ENCODE measurements around the gene NRIP2. TPM values are rescaled to one million over a fixed set of nuclear protein-coding genes. Genes with fewer than 3 reads are reported as not detected.

NRIP2 gene
- total RNA-seq, 4 donors from 2014 or later: 6.6 to 33.1 (median 28.8) TPM

- TF ChIP-seq EP300 (IDR thresholded peaks at IDR 0.05) (peak in 1 of 2 donors; percentile 64), POLR2A (IDR thresholded peaks at IDR 0.05) (peak; percentile 20 to 43), CTCF (IDR thresholded peaks at IDR 0.05) (no peak)
- Histone ChIP-seq H3K4me3 (peak overlapping the region; percentile 29 to 49 (median 36)), H3K27ac (peak overlapping the region; percentile 69 to 87 (median 80)), H3K9me3 (no peaks in the 10 kb centered on the region), H3K27me3 (no peaks in the 10 kb centered on the region), H3K4me1 (peaks cover 0 to 43% (median 11%) of the 10 kb centered on the region in 4 donors), H3K36me3 (peaks cover 0 to 35% (median 0%) of the 10 kb centered on the region in 3 donors)
- no peak for DNase-seq (ENCODE audit: low spot score in 2 of 2)
- WGBS, 2 donors: 20 to 24% methylated on average over 7 to 9 of the region's 9 CpGs
These were observed 1.0 kb downstream of the NRIP2 start for GRCh38 chr12:2833810-2834209.

GRCh38 chr12:2833327-2833726 is 1.5 kb downstream of the NRIP2 start:
- no peak for DNase-seq (ENCODE audit: low spot score in 2 of 2)
- Histone ChIP-seq H3K36me3 (peaks cover 0 to 40% (median 0%) of the 10 kb centered on the region in 3 donors), H3K9me3 (no peaks in the 10 kb centered on the region), H3K27ac (peak overlapping the region; percentile 37 to 87 (median 80)), H3K4me3 (peak overlapping the region in 1 of 4 donors; percentile 49), H3K27me3 (no peaks in the 10 kb centered on the region), H3K4me1 (peaks cover 0 to 38% (median 11%) of the 10 kb centered on the region in 4 donors)
- TF ChIP-seq EP300 (IDR thresholded peaks at IDR 0.05) (no peak), CTCF (IDR thresholded peaks at IDR 0.05) (no peak), POLR2A (IDR thresholded peaks at IDR 0.05) (no peak)
- WGBS, 2 donors: 35 to 36% methylated on average over 5 of the region's 5 CpGs

GRCh38 chr12:2832550-2833127 is 2.2 kb downstream of the NRIP2 start:
- TF ChIP-seq CTCF (IDR thresholded peaks at IDR 0.05) (no peak), POLR2A (IDR thresholded peaks at IDR 0.05) (no peak), EP300 (IDR thresholded peaks at IDR 0.05) (no peak)
- no peaks in the 10 kb centered on the region for H3K9me3 ChIP-seq
- H3K27me3 ChIP-seq: no peaks in the 10 kb centered on the region
- peak overlapping the region; percentile 37 to 87 (median 80) for H3K27ac ChIP-seq
- 45 to 54% methylated on average over 6 of the region's 6 CpGs for WGBS, 2 donors
- peaks cover 0 to 38% (median 11%) of the 10 kb centered on the region in 4 donors for H3K4me1 ChIP-seq
- peak overlapping the region in 1 of 4 donors; percentile 49 for H3K4me3 ChIP-seq
- DNase-seq (ENCODE audit: low spot score in 2 of 2): no peak
- H3K36me3 ChIP-seq: peaks cover 2 to 47% (median 3%) of the 10 kb centered on the region in 3 donors

- TF ChIP-seq EP300 (IDR thresholded peaks at IDR 0.05) (no peak), CTCF (IDR thresholded peaks at IDR 0.05) (no peak), POLR2A (IDR thresholded peaks at IDR 0.05) (no peak)
These were observed 5.6 kb downstream of the NRIP2 start for GRCh38 chr12:2829275-2829674.

GRCh38 chr12:2826721-2827515 is 7.9 kb downstream of the NRIP2 start:
- TF ChIP-seq EP300 (IDR thresholded peaks at IDR 0.05) (no peak), CTCF (IDR thresholded peaks at IDR 0.05) (no peak), POLR2A (IDR thresholded peaks at IDR 0.05) (no peak)
- Histone ChIP-seq H3K27me3 (no peaks in the 10 kb centered on the region), H3K36me3 (peaks cover 8 to 100% (median 16%) of the 10 kb centered on the region in 3 donors), H3K4me3 (no peak overlapping the region), H3K9me3 (no peaks in the 10 kb centered on the region), H3K4me1 (peaks cover 0 to 17% (median 0%) of the 10 kb centered on the region in 4 donors), H3K27ac (no peak overlapping the region)
- WGBS, 2 donors: 81 to 83% methylated on average over 13 to 14 of the region's 14 CpGs
- no peak for DNase-seq (ENCODE audit: low spot score in 2 of 2)

More at GRCh38 chr12:2829275-2829674, 5.6 kb downstream of the NRIP2 start:
- no peak overlapping the region for H3K4me3 ChIP-seq
- no peaks in the 10 kb centered on the region for H3K27me3 ChIP-seq
- H3K9me3 ChIP-seq: no peaks in the 10 kb centered on the region
- peaks cover 0 to 32% (median 6%) of the 10 kb centered on the region in 4 donors for H3K4me1 ChIP-seq
- H3K27ac ChIP-seq: no peak overlapping the region
- 90% methylated on average over 6 of the region's 6 CpGs for WGBS, 2 donors
- no peak for DNase-seq (ENCODE audit: low spot score in 2 of 2)
- H3K36me3 ChIP-seq: peaks cover 2 to 80% (median 7%) of the 10 kb centered on the region in 3 donors

Data from tibial nerve (tissue), 4 donors.